ENCODE measurements around the gene ST14.

DNA sequence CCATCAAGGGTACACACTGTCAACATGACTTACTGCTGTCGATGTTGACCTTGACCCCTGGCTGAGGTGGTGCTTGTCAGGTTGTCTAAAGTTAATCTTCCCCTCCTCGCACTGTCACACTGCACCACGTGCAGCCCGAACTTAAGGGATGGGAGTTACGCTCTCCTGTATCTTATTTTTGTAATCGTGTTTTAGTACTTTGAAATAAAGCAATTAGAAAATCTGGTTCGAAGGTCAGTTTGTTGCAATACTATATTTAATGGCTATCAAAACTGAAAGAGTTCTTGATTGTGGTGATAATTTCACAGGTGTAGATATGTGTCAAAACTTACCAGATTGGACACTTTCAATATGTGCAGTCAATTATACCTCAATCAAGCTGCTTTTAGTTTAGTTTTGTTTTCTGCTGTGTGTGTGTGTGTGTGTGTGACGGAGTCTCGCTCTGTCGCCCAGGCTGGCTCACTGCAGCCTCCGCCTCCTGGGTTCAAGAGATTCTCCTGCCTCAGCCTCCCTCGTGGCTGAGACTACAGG lies 10.7 kb upstream of the ST14 start:
- TF ChIP-seq HOXA7 (CRISPR knock-in tag; IDR thresholded peaks at IDR 0.05; ENCODE audit: borderline replicate concordance) (no peak), SETDB1 (IDR thresholded peaks at IDR 0.05; ENCODE audit: insufficient read length, low read length) (no peak), ZNF302 (tag by site-specific recombination; IDR thresholded peaks at IDR 0.05; ENCODE audit: low read depth) (no peak), ZNF391 (tag by site-specific recombination; IDR thresholded peaks at IDR 0.05; ENCODE audit: borderline replicate concordance, low read depth) (no peak)
